Measurements from ENCODE around the gene LSAMP.

GRCh38 chr3:116230431-116231020, 214.8 kb downstream of the LSAMP start:
- TF ChIP-seq EZH2 (IDR thresholded peaks at IDR 0.05; ENCODE audit: borderline replicate concordance, low read depth, low read length, poor library complexity, severe bottlenecking) = no peak
- no peak for TF ChIP-seq CTCF (conservative IDR thresholded peaks at IDR 0.05; ENCODE audit: low read depth, low read length)

Measured in A673 (cell line).